ENCODE data around the gene FOXE3. TPM values are rescaled to one million over a fixed set of nuclear protein-coding genes. Genes with fewer than 3 reads are reported as not detected.

Gene FOXE3
- total RNA-seq, result not detected in 2 replicates

DNA sequence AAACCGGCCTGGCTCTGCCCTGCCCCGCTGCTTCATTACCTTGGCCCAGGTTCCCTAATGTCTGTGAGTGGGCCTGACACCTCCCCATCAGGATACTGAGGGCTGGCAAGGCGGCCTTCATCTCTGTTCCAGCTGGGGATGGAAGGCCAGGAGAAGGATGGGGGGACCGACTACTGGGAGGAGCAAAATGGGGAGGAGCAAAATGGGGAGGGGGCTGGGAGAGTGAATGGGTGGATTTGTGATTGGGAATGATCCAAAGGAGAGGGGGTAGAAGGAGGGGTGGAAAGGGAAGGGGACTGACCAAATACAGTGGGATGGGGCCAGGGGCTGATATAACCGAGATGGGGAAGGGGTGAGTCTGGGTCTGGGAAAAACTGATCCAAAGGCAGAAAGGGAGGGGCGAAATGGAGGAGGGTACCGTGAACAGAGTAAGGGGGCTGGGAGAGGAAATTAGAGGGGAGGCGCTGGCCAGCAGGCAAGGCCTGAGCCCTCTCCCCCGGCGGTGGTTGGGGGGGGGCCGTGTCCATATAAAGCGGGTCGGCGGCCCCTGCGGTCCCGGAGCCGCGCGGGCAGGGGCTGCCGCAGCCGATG lies at the start of gene FOXE3:
TSS of gene FOXE3 (plus strand) at position 558 of the 591 bp plus-strand sequence. CDS start at position 589, 31 bp downstream.

DNA sequence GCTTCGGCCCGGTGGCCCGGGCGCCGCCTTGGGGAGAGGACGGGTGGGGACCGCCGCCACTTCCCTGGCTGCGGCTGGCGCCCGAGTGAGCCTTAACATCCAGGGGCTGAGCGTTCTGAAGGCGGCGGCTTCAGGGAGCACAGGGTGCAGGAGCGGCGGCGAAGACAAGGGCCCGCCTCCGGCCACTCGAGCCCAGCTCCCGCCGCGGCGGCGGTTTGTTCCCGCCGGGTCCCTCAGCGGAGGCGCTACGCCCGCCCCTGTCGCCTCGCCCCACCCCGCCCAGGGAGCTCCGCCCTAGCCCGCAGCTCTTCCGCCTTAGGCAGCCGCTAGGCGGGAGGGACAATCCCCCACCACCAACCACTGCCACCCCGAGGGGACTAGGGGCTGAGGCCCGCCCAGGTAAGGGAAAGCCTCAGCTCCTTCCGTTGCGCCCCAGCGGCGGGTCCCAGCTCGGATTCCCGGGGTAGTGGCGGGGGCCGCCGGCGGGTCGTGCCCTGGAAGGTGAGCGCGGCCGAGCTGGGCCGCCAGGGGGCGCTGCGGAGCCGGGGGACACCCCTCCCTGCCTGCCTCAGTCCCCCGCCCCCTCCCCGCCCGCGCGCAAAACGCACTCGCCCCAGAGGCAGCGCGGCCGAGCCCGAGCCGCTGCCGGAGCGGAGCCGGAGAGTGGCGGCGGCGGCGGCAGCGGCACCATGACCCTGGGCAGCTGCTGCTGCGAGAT lies 21.5 kb downstream of the FOXE3 start, which contains the start of gene FOXD2:
TSS of gene FOXD2 (plus strand) at position 598 of the 718 bp plus-strand sequence. CDS start at position 690, 92 bp downstream.

Other genes with a start within 250 kb of the FOXE3 start
- gene PDZK1IP1, start 226.2 kb upstream of the FOXE3 start, total RNA-seq, result not detected in 2 replicates
- gene TAL1, start 184.1 kb upstream of the FOXE3 start, total RNA-seq, result 0.11 TPM in 1 of 2 replicates, not detected in the other
- 5.5 and 15.6 TPM in 2 replicates for gene STIL, start 102.1 kb upstream of the FOXE3 start, total RNA-seq
- gene CMPK1, start 82.5 kb upstream of the FOXE3 start, total RNA-seq, result 120 and 132 TPM in 2 replicates
- 0.12 and 0.22 TPM in 2 replicates for gene FOXD2, start 21.8 kb downstream of the FOXE3 start, total RNA-seq